H9 (cell line): ENCODE data around the gene SDHC. TPM values are rescaled to one million over a fixed set of nuclear protein-coding genes. Genes with fewer than 3 reads are reported as not detected.

Experiments used
- DNase-seq: peaks from one replicate; pipeline ENCODE4 v3.0.0-alpha.2; 2017
- H2AFZ ChIP-seq: one replicate; pipeline ENCODE4 v1.6.1; 2013; ENCODE audit warnings: mild to moderate bottlenecking, low read length, control low read depth, moderate library complexity
- H2AK5ac ChIP-seq: 2 replicates; pipeline ENCODE4 v1.6.1; 2013; ENCODE audit warnings: low read length, control low read depth, mixed read lengths; ENCODE audit not compliant: insufficient read length
- H2BK120ac ChIP-seq: one replicate; pipeline ENCODE4 v1.6.1; 2013; ENCODE audit warnings: low read depth, mild to moderate bottlenecking, low read length, control low read depth, inconsistent platforms; ENCODE audit not compliant: poor library complexity, severe bottlenecking
- H2BK12ac ChIP-seq: 2 replicates; pipeline ENCODE4 v1.6.1; 2013; ENCODE audit warnings: low read length, control low read depth, mixed read lengths, low read depth; ENCODE audit not compliant: insufficient read length
- H2BK15ac ChIP-seq: 2 replicates; pipeline ENCODE4 v1.6.1; 2013; ENCODE audit warnings: low read depth, low read length, control low read depth
- H2BK20ac ChIP-seq: one replicate; pipeline ENCODE4 v1.6.1; 2013; ENCODE audit warnings: low read depth, mild to moderate bottlenecking, low read length, control low read depth, inconsistent platforms; ENCODE audit not compliant: poor library complexity, severe bottlenecking
- H2BK5ac ChIP-seq: 2 replicates; pipeline ENCODE4 v1.6.1; 2013; ENCODE audit warnings: low read length, control low read depth, mixed read lengths; ENCODE audit not compliant: insufficient read length
- H3K14ac ChIP-seq: 2 replicates; pipeline ENCODE4 v1.6.1; 2013; ENCODE audit warnings: low read length, control low read depth; ENCODE audit not compliant: insufficient read depth
- H3K18ac ChIP-seq: 2 replicates; pipeline ENCODE4 v1.6.1; 2013; ENCODE audit warnings: low read depth, mild to moderate bottlenecking, mixed read lengths, low read length, control low read depth; ENCODE audit not compliant: insufficient read length
- H3K23ac ChIP-seq: 2 replicates; pipeline ENCODE4 v1.6.1; 2013; ENCODE audit warnings: low read length, control low read depth, mixed read lengths, low read depth; ENCODE audit not compliant: insufficient read length
- H3K23me2 ChIP-seq: 2 replicates; pipeline ENCODE4 v1.6.1; 2013; ENCODE audit warnings: low read depth, mild to moderate bottlenecking, mixed read lengths, low read length, control low read depth; ENCODE audit not compliant: insufficient read length, poor library complexity, severe bottlenecking
- H3K27ac ChIP-seq: 2 replicates; pipeline ENCODE4 v1.5.1; 2013; ENCODE audit warnings: low read length, control low read depth, mixed read lengths, low read depth; ENCODE audit not compliant: insufficient read length
- H3K27me3 ChIP-seq: 2 replicates; pipeline ENCODE4 v1.6.1; 2013; ENCODE audit warnings: low read length, control low read depth, inconsistent platforms; ENCODE audit not compliant: insufficient read depth
- H3K4ac ChIP-seq: 2 replicates; pipeline ENCODE4 v1.6.1; 2013; ENCODE audit warnings: low read depth, mild to moderate bottlenecking, control low read depth, inconsistent platforms, low read length, moderate library complexity
- H3K4me1 ChIP-seq: 2 replicates; pipeline ENCODE4 v1.6.1; 2013; ENCODE audit warnings: low read length, control low read depth, inconsistent platforms; ENCODE audit not compliant: insufficient read depth
- H3K4me2 ChIP-seq: 2 replicates; pipeline ENCODE4 v1.6.1; 2013; ENCODE audit warnings: low read length, control low read depth, mixed read lengths; ENCODE audit not compliant: insufficient read length, insufficient read depth
- H3K56ac ChIP-seq: 2 replicates; pipeline ENCODE4 v1.6.1; 2013; ENCODE audit warnings: low read depth, mild to moderate bottlenecking, mixed read lengths, low read length, control low read depth; ENCODE audit not compliant: insufficient read length
- H3K79me1 ChIP-seq: 2 replicates; pipeline ENCODE4 v1.6.1; 2013; ENCODE audit warnings: low read depth, mild to moderate bottlenecking, moderate library complexity, low read length, control low read depth, inconsistent platforms; ENCODE audit not compliant: insufficient read depth, poor library complexity, severe bottlenecking
- H3K79me2 ChIP-seq: 2 replicates; pipeline ENCODE4 v1.6.1; 2013; ENCODE audit warnings: low read length, control low read depth, inconsistent platforms; ENCODE audit not compliant: insufficient read depth
- H3K9ac ChIP-seq: 2 replicates; pipeline ENCODE4 v1.6.1; 2013; ENCODE audit warnings: low read length, control low read depth, mixed read lengths; ENCODE audit not compliant: insufficient read length; ENCODE audit errors: extremely low read depth
- H3K9me3 ChIP-seq: one replicate; pipeline ENCODE4 v1.6.1; 2013; ENCODE audit warnings: low read depth, low read length, inconsistent platforms; ENCODE audit not compliant: control insufficient read depth
- H3T11ph ChIP-seq: one replicate; pipeline ENCODE4 v1.6.1; 2013; ENCODE audit warnings: mild to moderate bottlenecking, low read length, control low read depth, inconsistent platforms
- H4K20me1 ChIP-seq: one replicate; pipeline ENCODE4 v1.6.1; 2013; ENCODE audit not compliant: control insufficient read depth, insufficient read length, insufficient read depth
- H4K5ac ChIP-seq: 2 replicates; pipeline ENCODE4 v1.6.1; 2013; ENCODE audit warnings: low read depth, mild to moderate bottlenecking, mixed read lengths, low read length, control low read depth; ENCODE audit not compliant: insufficient read length
- H4K8ac ChIP-seq: replicated peaks from 2 replicates; pipeline ENCODE4 v1.6.1; 2013; ENCODE audit warnings: low read length, control low read depth, mixed read lengths, low read depth; ENCODE audit not compliant: insufficient read length
- H4K91ac ChIP-seq: 2 replicates; pipeline ENCODE4 v1.6.1; 2013; ENCODE audit warnings: low read depth, mild to moderate bottlenecking, moderate library complexity, mixed read lengths, low read length, control low read depth; ENCODE audit not compliant: insufficient read length
- H3K27ac Mint-ChIP-seq, 3 experiments: 2 replicates in 2 of 3; 3 replicates in 1 of 3; pipeline ENCODE4 v1.8.0; 2020 to 2021; ENCODE audit warnings: mixed read lengths in 3 of 3, mild to moderate bottlenecking in 1 of 3, moderate library complexity in 1 of 3
- H3K27me3 Mint-ChIP-seq: 2 replicates; pipeline ENCODE4 v1.8.0; 2021; ENCODE audit warnings: low read depth, mild to moderate bottlenecking, moderate library complexity, mixed read lengths
- H3K36me3 Mint-ChIP-seq, 3 experiments: 2 replicates in 2 of 3; 3 replicates in 1 of 3; pipeline ENCODE4 v1.8.0; 2020 to 2021; ENCODE audit warnings: low read depth in 3 of 3, mixed read lengths in 3 of 3; ENCODE audit not compliant: insufficient read depth in 1 of 3
- H3K4me1 Mint-ChIP-seq, 2 experiments: 2 replicates each; pipeline ENCODE4 v1.8.0; 2020; ENCODE audit warnings: mixed read lengths in 2 of 2
- H3K4me3 Mint-ChIP-seq, 2 experiments: 2 replicates in 1 of 2; 3 replicates in 1 of 2; pipeline ENCODE4 v1.8.0; 2020 to 2021; ENCODE audit warnings: mild to moderate bottlenecking in 2 of 2, mixed read lengths in 2 of 2, moderate library complexity in 1 of 2
- H3K9me3 Mint-ChIP-seq, 2 experiments: 2 replicates in 1 of 2; 3 replicates in 1 of 2; pipeline ENCODE4 v1.8.0; 2020; ENCODE audit warnings: mild to moderate bottlenecking in 2 of 2, mixed read lengths in 2 of 2, moderate library complexity in 1 of 2
- CTCF ChIP-seq: fragments of 200-600 bp; sonication (generic); conservative IDR thresholded peaks from 3 replicates; pipeline ENCODE4 v1.8.0; 2021; ENCODE audit warnings: antibody characterized with exemption, mild to moderate bottlenecking
- WGBS: extraction: QIAGEN DNeasy Blood & Tissue Kit; methylation state at CpG from one replicate; pipeline ENCODE4 v1.1.7; 2013; ENCODE audit warnings: missing lambda C conversion rate, low lambda C conversion rate, mixed read lengths; ENCODE audit not compliant: insufficient read length; ENCODE audit errors: extremely low coverage; 5-methylcytosine and 5-hydroxymethylcytosine counted together
- total RNA-seq: library from RNA; stranded (reverse); gene quantifications from 2 replicates; pipeline ENCODE4 v1.2.1, GENCODE V29; 2021

The SDHC gene
- total RNA-seq, 1 experiment from 2014 or later: 198 TPM

DNA sequence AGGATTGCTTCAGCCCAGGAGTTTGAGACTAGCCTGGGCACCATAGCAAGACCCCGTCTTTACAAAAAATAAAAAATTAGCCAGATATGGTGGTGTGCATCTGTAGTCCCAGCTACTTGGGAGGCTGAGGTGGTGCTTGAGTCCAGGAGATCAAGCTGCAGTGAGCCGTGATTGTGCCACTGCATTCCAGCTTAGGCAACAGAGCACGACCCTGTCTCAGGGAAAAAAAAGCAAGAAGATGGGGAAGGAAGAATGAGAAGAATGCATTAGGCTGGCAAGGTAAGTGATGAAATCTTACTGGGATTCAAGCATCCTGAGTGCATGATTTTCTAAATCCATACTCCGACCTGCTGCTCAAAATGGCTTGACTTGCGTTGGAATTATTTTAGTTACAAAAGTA is 48.9 kb upstream of the SDHC start:
- no peak overlapping the region for H3K9ac ChIP-seq
- no peaks in the 10 kb centered on the region for H4K20me1 ChIP-seq
- no peaks in the 10 kb centered on the region for H3K9me3 Mint-ChIP-seq
- no peak overlapping the region for H3K14ac ChIP-seq
- no peak overlapping the region for H3K4me2 ChIP-seq
- no peak overlapping the region for H3K27ac Mint-ChIP-seq
- no peak overlapping the region for H2BK15ac ChIP-seq
- no peak overlapping the region for H3K18ac ChIP-seq
- peaks cover 5% of the 10 kb centered on the region; the same call in 1 of the 2 replicates for H3K4me1 ChIP-seq
- H3K23ac ChIP-seq: no peak overlapping the region
- no peaks in the 10 kb centered on the region for H3K23me2 ChIP-seq
- peaks cover 22 to 30% of the 10 kb centered on the region in 2 experiments for H3K4me1 Mint-ChIP-seq
- no peaks in the 10 kb centered on the region for H3K36me3 Mint-ChIP-seq
- no peak overlapping the region for H2BK20ac ChIP-seq
- no peaks in the 10 kb centered on the region for H3K9me3 ChIP-seq
- no CpG with 5 or more reads among the region's 5 CpGs for WGBS
- no peaks in the 10 kb centered on the region for H3K79me1 ChIP-seq
- DNase-seq: no peak
- no peak overlapping the region; a peak in 1 of 5 replicates for H3K4me3 Mint-ChIP-seq
- TF ChIP-seq CTCF: no peak
- H2AK5ac ChIP-seq: no peak overlapping the region
- H3K27me3 Mint-ChIP-seq: peaks cover 29% of the 10 kb centered on the region
- no peak overlapping the region for H3K27ac ChIP-seq
- no peaks in the 10 kb centered on the region for H3K79me2 ChIP-seq
- H3K56ac ChIP-seq: no peak overlapping the region
- no peak overlapping the region for H2AFZ ChIP-seq
- H2BK12ac ChIP-seq: no peak overlapping the region
- no peak overlapping the region for H4K5ac ChIP-seq
- no peak overlapping the region for H2BK5ac ChIP-seq
- H4K8ac ChIP-seq: no peak overlapping the region
- no peak overlapping the region for H2BK120ac ChIP-seq
- no peaks in the 10 kb centered on the region; the same call in 1 of the 2 replicates for H3K27me3 ChIP-seq
- no peak overlapping the region for H3T11ph ChIP-seq
- no peak overlapping the region for H3K4ac ChIP-seq
- H4K91ac ChIP-seq: no peak overlapping the region
